ENCODE measurements around the gene GEMIN4. TPM values are rescaled to one million over a fixed set of nuclear protein-coding genes. Genes with fewer than 3 reads are reported as not detected.
"Not testable (repeated sequence)": the region's sequence is repeated elsewhere in the genome, so short reads cannot be mapped to it uniquely, and the experiment has no call there.

The GEMIN4 gene
- total RNA-seq, 4 donors from 2014 or later, result 10.6 to 21.6 (median 18.9) TPM

DNA sequence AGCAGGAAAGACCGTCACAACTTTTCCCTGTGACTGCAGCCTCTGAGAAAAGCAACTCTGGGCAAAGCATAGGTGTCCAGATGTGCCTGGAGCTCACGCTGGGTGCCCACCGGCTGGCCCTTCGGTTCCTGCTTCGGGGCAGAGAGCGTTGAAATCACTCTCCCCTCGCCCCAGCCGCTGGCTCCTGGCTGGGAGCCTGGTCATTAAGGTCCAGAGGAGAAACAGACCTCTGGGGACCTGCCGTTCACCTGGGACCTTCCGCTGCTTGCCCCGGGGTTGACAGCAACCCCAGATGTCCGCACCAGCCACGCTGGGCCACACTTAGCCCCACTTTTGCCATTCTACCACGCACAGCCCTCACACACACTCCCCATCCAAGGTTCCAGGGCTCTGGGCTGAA is 43.2 kb upstream of the GEMIN4 start:
- intact Hi-C loops (cut with DNase I; ENCODE audit: low total_unique reads) (loop anchor here (1.0 to 5.0 kb wide), 3 partner anchors 186 to 261 kb away; partner anchors contain the start of gene TIMM22), in situ Hi-C loops (cut with MboI; ENCODE audit: low sequenced_read_pairs in 4 of 4) (no loop called here)
- peak in 1 of 2 donors; percentile 28 for DNase-seq
- ATAC-seq, result peak; percentile 7 to 25
- Histone ChIP-seq H3K27ac (peak overlapping the region; percentile 67 to 78 (median 74)), H3K4me3 (peak overlapping the region; percentile 27 to 74 (median 51)), H3K27me3 (no peaks in the 10 kb centered on the region), H3K9me3 (no peaks in the 10 kb centered on the region), H3K4me1 (peaks cover 27 to 34% of the 10 kb centered on the region in 2 donors), H3K36me3 (peaks cover 0 to 20% of the 10 kb centered on the region in 2 donors)
- TF ChIP-seq POLR2A (IDR thresholded peaks at IDR 0.05), result no peak
- TF ChIP-seq, protein P1, sequence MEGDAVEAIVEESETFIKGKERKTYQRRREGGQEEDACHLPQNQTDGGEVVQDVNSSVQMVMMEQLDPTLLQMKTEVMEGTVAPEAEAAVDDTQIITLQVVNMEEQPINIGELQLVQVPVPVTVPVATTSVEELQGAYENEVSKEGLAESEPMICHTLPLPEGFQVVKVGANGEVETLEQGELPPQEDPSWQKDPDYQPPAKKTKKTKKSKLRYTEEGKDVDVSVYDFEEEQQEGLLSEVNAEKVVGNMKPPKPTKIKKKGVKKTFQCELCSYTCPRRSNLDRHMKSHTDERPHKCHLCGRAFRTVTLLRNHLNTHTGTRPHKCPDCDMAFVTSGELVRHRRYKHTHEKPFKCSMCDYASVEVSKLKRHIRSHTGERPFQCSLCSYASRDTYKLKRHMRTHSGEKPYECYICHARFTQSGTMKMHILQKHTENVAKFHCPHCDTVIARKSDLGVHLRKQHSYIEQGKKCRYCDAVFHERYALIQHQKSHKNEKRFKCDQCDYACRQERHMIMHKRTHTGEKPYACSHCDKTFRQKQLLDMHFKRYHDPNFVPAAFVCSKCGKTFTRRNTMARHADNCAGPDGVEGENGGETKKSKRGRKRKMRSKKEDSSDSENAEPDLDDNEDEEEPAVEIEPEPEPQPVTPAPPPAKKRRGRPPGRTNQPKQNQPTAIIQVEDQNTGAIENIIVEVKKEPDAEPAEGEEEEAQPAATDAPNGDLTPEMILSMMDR (IDR thresholded peaks at IDR 0.05 in 4 of 5, conservative IDR thresholded peaks at IDR 0.05 in 1 of 5), result no peak

DNA sequence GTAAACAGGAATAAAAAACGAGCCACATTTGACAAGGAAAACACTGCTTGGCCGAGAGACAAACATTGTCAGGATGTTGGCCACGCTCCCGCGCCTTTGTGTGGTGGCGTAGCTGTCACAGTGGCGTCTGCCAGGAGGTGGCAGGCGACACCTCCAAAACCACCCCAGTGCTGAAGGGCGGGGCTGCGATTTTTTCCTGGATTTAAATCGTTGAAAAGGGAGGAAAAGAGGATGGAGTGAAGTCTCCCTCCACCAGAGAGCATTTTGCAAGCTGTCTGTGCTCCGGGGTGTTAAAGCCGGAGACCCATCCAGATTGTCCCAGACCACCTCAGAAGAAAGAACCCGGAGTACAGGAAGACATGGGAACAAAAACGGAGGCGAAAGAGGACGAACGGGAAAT is 42.8 kb upstream of the GEMIN4 start:
- Histone ChIP-seq H3K4me3 (peak overlapping the region; percentile 27 to 74 (median 51)), H3K27me3 (no peaks in the 10 kb centered on the region), H3K9me3 (no peaks in the 10 kb centered on the region), H3K27ac (peak overlapping the region; percentile 67 to 78 (median 74)), H3K36me3 (peaks cover 0 to 21% of the 10 kb centered on the region in 2 donors), H3K4me1 (peaks cover 27 to 30% of the 10 kb centered on the region in 2 donors)
- no peak for TF ChIP-seq POLR2A (IDR thresholded peaks at IDR 0.05)
- TF ChIP-seq, protein P1 (IDR thresholded peaks at IDR 0.05 in 4 of 5, conservative IDR thresholded peaks at IDR 0.05 in 1 of 5), result peak; percentile 90 to 96 (median 92)
- intact Hi-C loops (cut with DNase I; ENCODE audit: low total_unique reads), result loop anchor here (1.0 to 5.0 kb wide), 3 partner anchors 186 to 261 kb away; partner anchors contain the start of gene TIMM22
- peak; percentile 79 to 82 for DNase-seq
- in situ Hi-C loops (cut with MboI; ENCODE audit: low sequenced_read_pairs in 4 of 4), result loop anchor here in 3 of 4 donors (5.0 kb wide), 1 partner anchor 187 kb away; no protein-coding TSS in a partner anchor
- ATAC-seq, result peak; percentile 76 to 80

GRCh38 chr17:792277-792676 is 40.2 kb upstream of the GEMIN4 start:
- Histone ChIP-seq H3K9me3 (no peaks in the 10 kb centered on the region), H3K27me3 (no peaks in the 10 kb centered on the region), H3K4me3 (no peak overlapping the region), H3K36me3 (peaks cover 0 to 41% of the 10 kb centered on the region in 2 donors), H3K27ac (no peak overlapping the region), H3K4me1 (peaks cover 14 to 16% of the 10 kb centered on the region in 2 donors)
- DNase-seq (peak in 1 of 2 donors; percentile 9), ATAC-seq (no peak)
- TF ChIP-seq, protein P1 (IDR thresholded peaks at IDR 0.05 in 4 of 5, conservative IDR thresholded peaks at IDR 0.05 in 1 of 5), result no peak
- TF ChIP-seq POLR2A (IDR thresholded peaks at IDR 0.05), result no peak
- in situ Hi-C loops (cut with MboI; ENCODE audit: low sequenced_read_pairs in 4 of 4), result loop anchor here in 3 of 4 donors (5.0 kb wide), 1 partner anchor 190 kb away; no protein-coding TSS in a partner anchor
- intact Hi-C loops (cut with DNase I; ENCODE audit: low total_unique reads), result no loop called here

DNA sequence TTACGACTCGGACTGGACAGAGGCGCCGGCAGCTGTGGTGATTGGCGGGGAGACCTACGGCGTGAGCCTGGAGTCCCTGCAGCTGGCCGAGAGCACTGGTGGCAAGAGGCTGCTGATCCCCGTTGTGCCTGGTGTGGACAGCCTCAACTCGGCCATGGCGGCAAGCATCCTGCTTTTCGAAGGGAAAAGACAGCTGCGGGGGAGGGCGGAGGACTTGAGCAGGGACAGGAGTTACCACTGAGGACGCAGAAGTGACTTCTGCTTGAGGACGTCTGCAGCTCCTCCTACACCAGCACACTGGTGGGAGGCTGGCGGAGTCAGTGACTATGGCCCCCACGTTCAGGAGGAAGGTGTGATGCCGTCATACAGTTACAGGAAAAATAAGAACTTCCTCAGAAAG is 39.8 kb upstream of the GEMIN4 start:
- DNase-seq, result peak in 1 of 2 donors; percentile 11
- Histone ChIP-seq H3K4me3 (no peak overlapping the region), H3K9me3 (no peaks in the 10 kb centered on the region), H3K27me3 (no peaks in the 10 kb centered on the region), H3K4me1 (peaks cover 14 to 16% of the 10 kb centered on the region in 2 donors), H3K27ac (no peak overlapping the region), H3K36me3 (peaks cover 0 to 41% of the 10 kb centered on the region in 2 donors)
- no peak for ATAC-seq
- no peak for TF ChIP-seq POLR2A (IDR thresholded peaks at IDR 0.05)
- TF ChIP-seq, protein P1 (IDR thresholded peaks at IDR 0.05 in 4 of 5, conservative IDR thresholded peaks at IDR 0.05 in 1 of 5), result no peak
- intact Hi-C loops (cut with DNase I; ENCODE audit: low total_unique reads) (no loop called here), in situ Hi-C loops (cut with MboI; ENCODE audit: low sequenced_read_pairs in 4 of 4) (loop anchor here in 3 of 4 donors (5.0 kb wide), 1 partner anchor 190 kb away; no protein-coding TSS in a partner anchor)

- intact Hi-C loops (cut with DNase I; ENCODE audit: low total_unique reads); ATAC-seq; H3K4me3 ChIP-seq; H3K27ac ChIP-seq; H3K27me3 ChIP-seq; H3K9me3 ChIP-seq: not testable (repeated sequence)
- Histone ChIP-seq H3K4me1 (peaks cover 14 to 16% of the 10 kb centered on the region in 2 donors), H3K36me3 (peaks cover 0 to 46% of the 10 kb centered on the region in 2 donors)
- in situ Hi-C loops (cut with MboI; ENCODE audit: low sequenced_read_pairs in 4 of 4), result loop anchor here in 3 of 4 donors (5.0 kb wide), 1 partner anchor 191 kb away; no protein-coding TSS in a partner anchor
- peak in 1 of 2 donors; percentile 10 for DNase-seq
These were observed 38.8 kb upstream of the GEMIN4 start for GRCh38 chr17:790874-791247.

- ATAC-seq; H3K4me1 ChIP-seq; intact Hi-C loops (cut with DNase I; ENCODE audit: low total_unique reads); H3K27ac ChIP-seq; H3K27me3 ChIP-seq; H3K9me3 ChIP-seq; H3K4me3 ChIP-seq: not testable (repeated sequence)
- H3K36me3 ChIP-seq, result peaks cover 0 to 46% of the 10 kb centered on the region in 2 donors
- DNase-seq, result peak in 1 of 2 donors; percentile 16
- in situ Hi-C loops (cut with MboI; ENCODE audit: low sequenced_read_pairs in 4 of 4), result loop anchor here (5.0 kb wide), 1 partner anchor 192 kb away; no protein-coding TSS in a partner anchor
These were observed 38.1 kb upstream of the GEMIN4 start for GRCh38 chr17:789931-790873.

Measured in gastrocnemius medialis (tissue), 4 donors.